OCI-LY7 (cell line): ENCODE measurements around the gene TGFB1I1.

Source experiments
- EZH2phosphoT487 ChIP-seq: fragments of 200-600 bp; sonication (generic); IDR thresholded peaks from 2 replicates; pipeline ENCODE4 v1.6.1; 2018; ENCODE audit warnings: low read depth, borderline replicate concordance, mild to moderate bottlenecking, mixed run types, antibody characterized with exemption, low read length, moderate library complexity, mixed read lengths
- TF ChIP-seq, protein P1 (sequence below): fragments of 200-600 bp; sonication (generic); conservative IDR thresholded peaks from 2 replicates; pipeline ENCODE4 v1.5.1; 2014; ENCODE audit warnings: mild to moderate bottlenecking, antibody characterized with exemption, low read length, moderate library complexity, mixed read lengths

- TF ChIP-seq, protein P1, sequence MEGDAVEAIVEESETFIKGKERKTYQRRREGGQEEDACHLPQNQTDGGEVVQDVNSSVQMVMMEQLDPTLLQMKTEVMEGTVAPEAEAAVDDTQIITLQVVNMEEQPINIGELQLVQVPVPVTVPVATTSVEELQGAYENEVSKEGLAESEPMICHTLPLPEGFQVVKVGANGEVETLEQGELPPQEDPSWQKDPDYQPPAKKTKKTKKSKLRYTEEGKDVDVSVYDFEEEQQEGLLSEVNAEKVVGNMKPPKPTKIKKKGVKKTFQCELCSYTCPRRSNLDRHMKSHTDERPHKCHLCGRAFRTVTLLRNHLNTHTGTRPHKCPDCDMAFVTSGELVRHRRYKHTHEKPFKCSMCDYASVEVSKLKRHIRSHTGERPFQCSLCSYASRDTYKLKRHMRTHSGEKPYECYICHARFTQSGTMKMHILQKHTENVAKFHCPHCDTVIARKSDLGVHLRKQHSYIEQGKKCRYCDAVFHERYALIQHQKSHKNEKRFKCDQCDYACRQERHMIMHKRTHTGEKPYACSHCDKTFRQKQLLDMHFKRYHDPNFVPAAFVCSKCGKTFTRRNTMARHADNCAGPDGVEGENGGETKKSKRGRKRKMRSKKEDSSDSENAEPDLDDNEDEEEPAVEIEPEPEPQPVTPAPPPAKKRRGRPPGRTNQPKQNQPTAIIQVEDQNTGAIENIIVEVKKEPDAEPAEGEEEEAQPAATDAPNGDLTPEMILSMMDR = no peak
- TF ChIP-seq EZH2phosphoT487 = no peak
Observed at GRCh38 chr16:31471241-31471874, 594 bp upstream of the TGFB1I1 start.
